HG03442 (cell line): ENCODE data around the gene MMP14.

Experiments
- ATAC-seq: cut with Tn5 transposase; IDR thresholded peaks from one replicate; pipeline ENCODE4 v1.9.1; 2021; ENCODE audit warnings: mild to moderate bottlenecking, moderate library complexity; ENCODE audit not compliant: unreplicated experiment

Gene MMP14

GRCh38 chr14:22813145-22813544 is 23.2 kb upstream of the MMP14 start:
- ATAC-seq, result no peak

GRCh38 chr14:22814373-22814772 is 22.0 kb upstream of the MMP14 start:
- ATAC-seq, result no peak

- ATAC-seq, result peak; percentile 7
These were observed 21.3 kb upstream of the MMP14 start, which contains the start of gene SLC7A7 for GRCh38 chr14:22814941-22815713. Gene SLC7A7 (minus strand): TSS chr14:22815435. CDS start chr14:22813398, 2,037 bp downstream.

GRCh38 chr14:22819151-22819988 is 17.0 kb upstream of the MMP14 start:
- ATAC-seq, result no peak

- no peak for ATAC-seq
These were observed 15.7 kb upstream of the MMP14 start for GRCh38 chr14:22820731-22821130.

GRCh38 chr14:22821193-22822015 is 15.0 kb upstream of the MMP14 start:
- ATAC-seq, result no peak

- no peak for ATAC-seq
These were observed 14.3 kb upstream of the MMP14 start for GRCh38 chr14:22822016-22822570.

- ATAC-seq, result peak; percentile 57
These were observed 13.8 kb upstream of the MMP14 start for GRCh38 chr14:22822571-22823098.

GRCh38 chr14:22824711-22825359 is 11.6 kb upstream of the MMP14 start:
- no peak for ATAC-seq

- ATAC-seq, result peak; percentile 4
These were observed 7.2 kb upstream of the MMP14 start for GRCh38 chr14:22829076-22829660.

- peak; percentile 89 for ATAC-seq
These were observed 6.5 kb upstream of the MMP14 start, which contains the start of gene MRPL52 for GRCh38 chr14:22829661-22830442. Gene MRPL52 (plus strand): TSS chr14:22829887. CDS start chr14:22829913, 26 bp downstream.

GRCh38 chr14:22830443-22831010 is 5.9 kb upstream of the MMP14 start:
- no peak for ATAC-seq

- ATAC-seq, result no peak
These were observed 880 bp upstream of the MMP14 start for GRCh38 chr14:22835505-22835904.

- ATAC-seq, result no peak
These were observed 847 bp downstream of the MMP14 start for GRCh38 chr14:22837114-22837749.

GRCh38 chr14:22837750-22838538 is 1.6 kb downstream of the MMP14 start:
- ATAC-seq, result no peak

- ATAC-seq, result no peak
These were observed 2.3 kb downstream of the MMP14 start for GRCh38 chr14:22838631-22839041.

GRCh38 chr14:22839159-22839779 is 2.9 kb downstream of the MMP14 start:
- no peak for ATAC-seq
